GM21737 (cell line): Measurements from ENCODE around the gene LCTL.

Experiments used
- ATAC-seq: cut with Tn5 transposase; IDR thresholded peaks from one replicate; pipeline ENCODE4 v1.9.1; 2021; ENCODE audit warnings: mild to moderate bottlenecking, moderate library complexity; ENCODE audit not compliant: unreplicated experiment

Gene LCTL, protein sequence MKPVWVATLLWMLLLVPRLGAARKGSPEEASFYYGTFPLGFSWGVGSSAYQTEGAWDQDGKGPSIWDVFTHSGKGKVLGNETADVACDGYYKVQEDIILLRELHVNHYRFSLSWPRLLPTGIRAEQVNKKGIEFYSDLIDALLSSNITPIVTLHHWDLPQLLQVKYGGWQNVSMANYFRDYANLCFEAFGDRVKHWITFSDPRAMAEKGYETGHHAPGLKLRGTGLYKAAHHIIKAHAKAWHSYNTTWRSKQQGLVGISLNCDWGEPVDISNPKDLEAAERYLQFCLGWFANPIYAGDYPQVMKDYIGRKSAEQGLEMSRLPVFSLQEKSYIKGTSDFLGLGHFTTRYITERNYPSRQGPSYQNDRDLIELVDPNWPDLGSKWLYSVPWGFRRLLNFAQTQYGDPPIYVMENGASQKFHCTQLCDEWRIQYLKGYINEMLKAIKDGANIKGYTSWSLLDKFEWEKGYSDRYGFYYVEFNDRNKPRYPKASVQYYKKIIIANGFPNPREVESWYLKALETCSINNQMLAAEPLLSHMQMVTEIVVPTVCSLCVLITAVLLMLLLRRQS

GRCh38 chr15:66565741-66566144 lies at the start of gene LCTL:
TSS of gene LCTL (minus strand) at chr15:66565998. CDS start at chr15:66565365, 633 bp downstream.
- ATAC-seq: no peak

- ATAC-seq: no peak
Observed at GRCh38 chr15:66614951-66615760, 49.4 kb upstream of the LCTL start.

- ATAC-seq: no peak
Observed at GRCh38 chr15:66614456-66614855, 48.7 kb upstream of the LCTL start.

DNA sequence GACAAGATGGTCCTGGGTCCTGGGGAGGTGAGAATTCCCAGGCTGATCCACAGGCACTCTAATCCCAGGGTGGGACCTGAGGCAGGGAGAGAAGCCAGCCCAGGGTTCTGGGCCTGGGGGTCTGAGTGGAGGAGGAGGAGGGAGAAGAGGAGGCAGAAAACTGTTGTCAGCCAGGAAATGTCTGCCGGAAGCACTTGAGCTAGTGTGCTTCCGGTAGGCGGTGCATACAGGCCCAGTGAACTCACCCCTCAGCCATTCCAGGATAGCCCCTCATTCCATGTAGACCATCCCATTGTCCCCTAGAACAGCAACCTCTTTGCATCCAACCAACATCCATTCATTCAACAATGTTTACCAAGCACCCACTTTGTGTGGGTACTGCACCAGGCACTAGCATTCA lies 47.9 kb upstream of the LCTL start:
- no peak for ATAC-seq

GRCh38 chr15:66611257-66612053 lies 45.7 kb upstream of the LCTL start:
- no peak for ATAC-seq

DNA sequence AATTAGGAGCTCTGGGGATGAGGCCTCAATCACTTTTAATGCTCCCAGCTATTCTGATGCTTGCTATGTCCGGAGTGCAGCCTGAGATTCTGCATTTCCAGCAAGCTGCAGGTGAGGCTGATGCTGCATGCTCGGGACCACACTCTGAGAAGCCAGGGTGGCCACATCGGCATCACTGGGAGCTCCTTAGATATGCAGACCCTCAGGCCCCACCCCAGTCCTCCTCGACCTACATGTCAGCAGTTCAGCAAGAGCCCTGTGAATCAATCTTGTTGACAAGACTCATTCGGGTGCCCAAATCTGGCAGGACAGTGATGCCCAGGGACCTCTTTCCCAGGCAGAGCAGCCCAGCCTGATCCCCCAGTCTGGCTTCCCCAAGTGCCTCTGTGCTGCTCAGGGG lies 44.1 kb upstream of the LCTL start:
- no peak for ATAC-seq

DNA sequence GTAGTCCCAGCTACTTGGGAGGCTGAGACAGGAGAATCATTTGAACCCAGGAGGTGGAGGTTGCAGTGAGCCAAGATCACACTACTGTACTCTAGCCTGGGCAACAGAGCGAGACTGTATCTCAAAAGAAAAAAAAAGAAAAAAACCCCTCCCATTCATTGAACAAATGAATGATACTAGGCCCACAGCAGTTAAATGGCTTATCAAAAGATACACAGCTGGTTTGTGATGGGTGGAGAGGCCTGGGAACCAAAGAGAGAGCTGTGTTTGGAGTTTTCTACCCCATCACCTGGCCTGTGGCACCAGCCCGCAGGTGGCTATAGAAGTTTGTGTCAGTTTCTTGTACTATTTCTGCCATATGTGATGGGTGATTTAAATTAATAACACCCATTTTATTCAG lies 43.1 kb upstream of the LCTL start:
- ATAC-seq: no peak

DNA sequence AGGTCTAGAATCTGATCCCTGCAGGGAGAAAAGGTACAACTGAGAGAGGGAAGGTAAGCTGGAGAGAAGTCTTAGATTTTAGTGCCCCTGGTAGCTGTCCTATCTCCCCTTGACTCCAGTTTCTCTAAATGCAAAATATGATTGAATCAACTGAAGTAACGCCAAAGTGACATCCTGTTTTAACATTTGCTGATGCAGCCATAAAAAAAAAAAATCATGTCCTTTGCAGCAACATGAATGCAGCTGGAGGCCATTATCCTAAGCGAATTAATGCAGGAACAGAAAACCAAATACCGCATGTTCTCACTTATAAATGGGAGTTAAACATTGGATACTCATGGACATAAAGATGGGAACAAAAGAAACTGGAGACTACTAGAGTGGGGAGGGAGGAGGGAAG lies 42.4 kb upstream of the LCTL start:
- no peak for ATAC-seq

DNA sequence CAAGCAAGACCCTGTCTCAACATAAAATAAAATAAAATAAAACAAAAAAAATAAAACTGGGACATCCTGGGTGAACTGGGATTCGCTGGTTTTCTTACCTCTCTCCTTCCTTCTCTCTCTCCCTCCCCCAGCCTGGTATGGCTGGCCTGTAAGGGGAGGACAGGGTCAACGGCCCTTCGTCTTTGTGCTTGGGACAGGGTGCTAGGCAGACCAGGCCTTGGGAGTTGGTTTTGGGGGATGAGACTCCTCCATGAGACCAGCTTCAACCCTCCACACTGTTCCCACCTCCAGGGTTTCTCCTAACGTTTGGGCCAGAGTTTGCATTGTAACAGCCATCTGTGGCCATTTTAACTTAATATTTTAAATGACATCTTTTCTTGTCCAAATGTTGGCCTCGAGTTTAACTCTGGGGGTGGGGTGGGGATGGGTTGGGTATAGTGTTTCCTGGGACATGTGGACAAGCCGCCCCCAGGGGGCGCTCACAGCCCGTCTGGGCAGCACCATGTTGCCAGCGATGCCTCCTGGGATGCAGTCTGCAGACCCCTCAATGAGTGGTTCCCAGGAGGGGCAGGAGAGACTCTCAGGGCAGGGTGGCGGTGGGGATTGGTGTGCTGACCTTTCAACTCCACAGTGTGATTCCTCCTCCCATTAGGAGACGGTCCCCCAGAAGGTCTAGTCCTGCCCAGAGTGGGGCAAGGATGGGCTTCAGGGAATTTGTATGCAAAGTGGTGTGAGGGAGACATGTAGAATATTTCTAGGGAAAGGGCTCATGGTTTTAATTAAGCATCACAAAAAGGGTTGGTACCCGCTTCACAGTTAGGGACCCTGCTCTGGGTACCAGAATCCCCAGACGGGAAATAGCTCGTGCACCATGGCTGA lies 37.7 kb upstream of the LCTL start:
- no peak for ATAC-seq

- ATAC-seq: no peak
Observed at GRCh38 chr15:66601521-66601920, 35.7 kb upstream of the LCTL start.

GRCh38 chr15:66600240-66600627 lies 34.4 kb upstream of the LCTL start:
- no peak for ATAC-seq

- no peak for ATAC-seq
Observed at GRCh38 chr15:66599536-66600239, 33.9 kb upstream of the LCTL start.

GRCh38 chr15:66598095-66598815 lies 32.5 kb upstream of the LCTL start:
- ATAC-seq: no peak

GRCh38 chr15:66595931-66596545 lies 30.2 kb upstream of the LCTL start:
- ATAC-seq: no peak

DNA sequence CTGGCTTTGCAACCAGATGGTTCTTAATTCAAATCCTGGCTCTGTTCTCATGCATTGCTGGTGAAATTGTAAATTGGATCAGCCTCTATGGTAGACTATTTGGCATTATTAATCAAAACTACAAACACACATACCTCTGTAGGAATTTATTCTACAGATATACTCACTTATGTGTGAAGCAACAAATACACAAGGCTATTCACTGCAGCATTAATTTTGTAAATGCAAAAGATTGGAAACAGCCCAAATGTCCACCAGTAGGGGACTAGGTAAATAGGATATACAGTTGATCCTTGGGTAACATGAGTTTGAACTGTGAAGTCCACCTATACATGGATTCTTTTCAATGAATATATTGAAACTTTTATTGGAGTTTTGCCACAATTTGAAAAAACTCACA lies 29.5 kb upstream of the LCTL start:
- no peak for ATAC-seq

GRCh38 chr15:66594836-66595235 lies 29.0 kb upstream of the LCTL start:
- no peak for ATAC-seq

- ATAC-seq: no peak
Observed at GRCh38 chr15:66594344-66594743, 28.5 kb upstream of the LCTL start.

- ATAC-seq: no peak
Observed at GRCh38 chr15:66593219-66593780, 27.5 kb upstream of the LCTL start.
